IMR-90 (cell line): Measurements from ENCODE around the gene TAGLN2.

ENCODE experiments used
- CTCF ChIP-seq: conservative IDR thresholded peaks from 2 replicates; pipeline ENCODE4 v1.5.1; 2012; ENCODE audit warnings: mild to moderate bottlenecking, low read depth, low read length, improper control_type of control experiment
- MAFK ChIP-seq: IDR thresholded peaks from 2 replicates; pipeline ENCODE4 v1.6.1; 2012; ENCODE audit warnings: low read depth, low read length, improper control_type of control experiment
- MXI1 ChIP-seq: IDR thresholded peaks from 2 replicates; pipeline ENCODE4 v1.6.1; 2012; ENCODE audit warnings: low read depth, mild to moderate bottlenecking, low read length, moderate library complexity, borderline replicate concordance
- POLR2A ChIP-seq: IDR thresholded peaks from 2 replicates; pipeline ENCODE4 v1.6.1; 2012; ENCODE audit warnings: mild to moderate bottlenecking, low read depth, low read length
- RAD21 ChIP-seq: IDR thresholded peaks from 2 replicates; pipeline ENCODE4 v1.6.1; 2012; ENCODE audit warnings: low read length, improper control_type of control experiment
- RCOR1 ChIP-seq: IDR thresholded peaks from 2 replicates; pipeline ENCODE4 v1.6.1; 2012; ENCODE audit warnings: mild to moderate bottlenecking, low read length, improper control_type of control experiment; ENCODE audit not compliant: insufficient replicate concordance
- RFX5 ChIP-seq: IDR thresholded peaks from 2 replicates; pipeline ENCODE4 v1.8.0; 2012; ENCODE audit warnings: low read depth, mild to moderate bottlenecking, low read length, moderate library complexity
- USF2 ChIP-seq: fragments of 150-350 bp; IDR thresholded peaks from 2 replicates; pipeline ENCODE4 v1.6.1; 2017; ENCODE audit warnings: mild to moderate bottlenecking, antibody characterized with exemption, low read length, low read depth

DNA sequence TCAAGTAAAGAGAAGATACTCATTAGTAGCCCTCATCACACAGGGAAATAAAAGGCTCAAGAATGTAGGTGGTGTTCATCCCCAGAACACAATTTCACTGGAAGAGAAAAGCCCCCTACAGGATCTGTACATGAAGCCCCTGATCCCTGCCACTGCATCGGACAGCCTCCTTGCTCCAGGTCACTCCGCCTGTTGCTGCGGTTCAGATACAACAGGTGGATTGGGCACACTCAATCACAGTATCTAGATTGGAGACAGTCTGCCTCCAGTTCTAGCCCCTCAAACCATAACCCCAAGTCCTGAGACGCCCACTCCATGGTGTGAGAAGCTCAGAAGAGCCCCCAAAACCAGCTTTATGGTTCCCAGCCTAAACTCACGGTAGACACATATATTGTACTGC, 27.6 kb upstream of the TAGLN2 start:
- no peak for TF ChIP-seq CTCF
- TF ChIP-seq RAD21 = no peak
- no peak for TF ChIP-seq POLR2A
- no peak for TF ChIP-seq USF2
- TF ChIP-seq MAFK = no peak
- TF ChIP-seq MXI1 = no peak
- no peak for TF ChIP-seq RFX5
- TF ChIP-seq RCOR1 = no peak
